ENCODE results near the gene LRRC32. TPM values are rescaled to one million over a fixed set of nuclear protein-coding genes. Genes with fewer than 3 reads are reported as not detected.
A peak's percentile ranks its signal among the peaks of the same experiment; 100 is the strongest.

LRRC32 gene
- polyA plus RNA-seq, 1 donor from 2014 or later: not detected

DNA sequence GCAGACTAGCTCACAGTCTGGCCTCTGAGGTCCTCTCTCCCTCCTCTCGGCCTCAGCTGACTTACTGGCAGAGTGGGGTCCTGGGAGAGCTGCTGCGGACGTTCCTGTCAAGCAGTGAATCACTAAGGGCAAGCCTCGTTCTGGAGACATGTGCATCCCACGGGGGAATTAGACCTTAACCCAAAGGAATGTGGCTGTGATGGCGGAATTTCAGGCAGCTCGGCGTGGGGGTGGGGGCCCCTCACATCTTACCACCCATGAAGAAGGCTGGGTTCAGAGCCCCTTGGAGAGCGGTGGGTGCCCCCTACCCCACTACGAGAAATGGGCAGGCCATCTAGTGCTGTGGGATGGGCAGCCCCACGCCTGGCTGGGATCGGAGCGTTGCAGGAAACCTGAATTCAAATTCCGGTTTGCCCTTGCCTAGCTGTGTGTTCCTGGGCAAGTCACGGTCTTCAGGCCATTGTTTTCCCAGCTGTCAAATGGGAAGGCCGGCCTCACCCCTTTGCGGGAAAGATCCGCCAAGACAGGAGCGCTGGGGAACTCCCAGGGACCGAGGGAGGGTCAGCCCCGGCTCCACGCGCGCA lies 554 bp downstream of the LRRC32 start:
- peak overlapping the region; percentile 68 for H3K4me3 ChIP-seq (ENCODE audit: low read length)
- H3K36me3 ChIP-seq (ENCODE audit: insufficient read depth, low read length): no peaks in the 10 kb centered on the region
- H3K79me2 ChIP-seq (replicated peaks; ENCODE audit: insufficient read depth, low read length): no peaks in the 10 kb centered on the region
- H3K27ac ChIP-seq (ENCODE audit: low read length): no peak overlapping the region
- TF ChIP-seq MXI1 (conservative IDR thresholded peaks at IDR 0.05; ENCODE audit: poor library complexity, severe bottlenecking) (no peak), RAD21 (conservative IDR thresholded peaks at IDR 0.05) (no peak), EP300 (conservative IDR thresholded peaks at IDR 0.05; ENCODE audit: poor library complexity, severe bottlenecking) (no peak), EZH2 (IDR thresholded peaks at IDR 0.05; ENCODE audit: borderline replicate concordance, insufficient read depth, low read length, poor library complexity, severe bottlenecking) (no peak), POLR2AphosphoS5 (IDR thresholded peaks at IDR 0.05) (no peak), REST (IDR thresholded peaks at IDR 0.05; ENCODE audit: borderline replicate concordance) (no peak)
- TF ChIP-seq, protein P1, sequence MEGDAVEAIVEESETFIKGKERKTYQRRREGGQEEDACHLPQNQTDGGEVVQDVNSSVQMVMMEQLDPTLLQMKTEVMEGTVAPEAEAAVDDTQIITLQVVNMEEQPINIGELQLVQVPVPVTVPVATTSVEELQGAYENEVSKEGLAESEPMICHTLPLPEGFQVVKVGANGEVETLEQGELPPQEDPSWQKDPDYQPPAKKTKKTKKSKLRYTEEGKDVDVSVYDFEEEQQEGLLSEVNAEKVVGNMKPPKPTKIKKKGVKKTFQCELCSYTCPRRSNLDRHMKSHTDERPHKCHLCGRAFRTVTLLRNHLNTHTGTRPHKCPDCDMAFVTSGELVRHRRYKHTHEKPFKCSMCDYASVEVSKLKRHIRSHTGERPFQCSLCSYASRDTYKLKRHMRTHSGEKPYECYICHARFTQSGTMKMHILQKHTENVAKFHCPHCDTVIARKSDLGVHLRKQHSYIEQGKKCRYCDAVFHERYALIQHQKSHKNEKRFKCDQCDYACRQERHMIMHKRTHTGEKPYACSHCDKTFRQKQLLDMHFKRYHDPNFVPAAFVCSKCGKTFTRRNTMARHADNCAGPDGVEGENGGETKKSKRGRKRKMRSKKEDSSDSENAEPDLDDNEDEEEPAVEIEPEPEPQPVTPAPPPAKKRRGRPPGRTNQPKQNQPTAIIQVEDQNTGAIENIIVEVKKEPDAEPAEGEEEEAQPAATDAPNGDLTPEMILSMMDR (IDR thresholded peaks at IDR 0.05; ENCODE audit: poor library complexity, severe bottlenecking): no peak
- H3K4me2 ChIP-seq (ENCODE audit: low read length): no peak overlapping the region
- no peaks in the 10 kb centered on the region for H3K9me2 ChIP-seq (ENCODE audit: insufficient read depth, low read length)
- H3K9ac ChIP-seq (ENCODE audit: low read length): peak overlapping the region; percentile 23
- peaks cover 25% of the 10 kb centered on the region for H3K27me3 ChIP-seq (ENCODE audit: insufficient read depth, low read depth, low read length)
- no peaks in the 10 kb centered on the region for H4K20me1 ChIP-seq (ENCODE audit: insufficient read depth)
- no peaks in the 10 kb centered on the region for H3K9me3 ChIP-seq (ENCODE audit: low read length)
- no peaks in the 10 kb centered on the region for H3F3A ChIP-seq (ENCODE audit: insufficient read depth, low read length, poor library complexity, severe bottlenecking)
- H2AFZ ChIP-seq (ENCODE audit: low read depth, low read length): no peak overlapping the region

DNA sequence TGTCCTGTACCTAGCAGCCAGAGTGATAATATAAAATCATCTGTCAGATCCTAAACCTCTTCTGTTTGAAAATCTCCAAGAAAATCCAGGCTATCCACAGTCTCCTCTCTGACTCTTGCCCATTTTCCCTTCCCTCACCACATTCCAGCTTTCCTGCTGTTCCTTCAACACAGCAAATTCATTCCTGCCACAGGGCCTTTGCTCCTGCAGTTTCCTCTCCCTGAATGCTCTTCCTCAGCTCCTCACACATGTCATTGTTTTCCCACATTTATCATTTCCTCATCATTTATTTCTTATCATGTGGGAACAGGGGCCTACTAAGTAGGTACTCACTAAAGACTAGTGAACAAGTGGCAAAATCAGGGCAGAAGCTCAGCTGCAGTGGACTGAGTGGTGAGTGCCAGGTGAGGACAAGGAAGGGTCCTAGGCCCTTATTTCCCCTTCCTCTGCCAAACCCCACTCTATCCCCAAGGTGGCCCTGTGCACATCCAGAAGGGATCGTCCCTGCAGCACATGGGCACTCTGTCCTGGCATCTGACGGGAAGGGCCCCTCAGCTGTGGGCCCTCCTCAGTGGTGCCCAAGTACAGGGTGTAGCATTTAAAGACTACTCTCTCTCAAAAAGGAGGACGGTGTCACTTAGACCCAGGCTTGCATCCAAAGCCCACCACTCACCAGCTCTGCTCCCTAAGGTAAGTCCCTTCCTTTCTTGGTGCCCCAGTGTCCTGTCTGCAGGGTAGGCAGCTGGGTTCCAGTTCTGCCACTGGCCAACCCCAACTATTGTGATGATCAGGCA lies 2.0 kb downstream of the LRRC32 start:
- no peaks in the 10 kb centered on the region for H3K36me3 ChIP-seq (ENCODE audit: insufficient read depth, low read length)
- H3K9me3 ChIP-seq (ENCODE audit: low read length): no peaks in the 10 kb centered on the region
- H3K9ac ChIP-seq (ENCODE audit: low read length): no peak overlapping the region
- no peak overlapping the region for H3K4me2 ChIP-seq (ENCODE audit: low read length)
- TF ChIP-seq TAF1 (IDR thresholded peaks at IDR 0.05; ENCODE audit: low read depth): no peak
- no peak for TF ChIP-seq RAD21 (conservative IDR thresholded peaks at IDR 0.05)
- no peak for TF ChIP-seq SMC3 (conservative IDR thresholded peaks at IDR 0.05; ENCODE audit: poor library complexity)
- TF ChIP-seq MXI1 (conservative IDR thresholded peaks at IDR 0.05; ENCODE audit: poor library complexity, severe bottlenecking): no peak
- TF ChIP-seq POLR2AphosphoS5 (IDR thresholded peaks at IDR 0.05): no peak
- no peak for TF ChIP-seq REST (IDR thresholded peaks at IDR 0.05; ENCODE audit: borderline replicate concordance)
- TF ChIP-seq EP300 (conservative IDR thresholded peaks at IDR 0.05; ENCODE audit: poor library complexity, severe bottlenecking): no peak
- TF ChIP-seq, protein P1 (IDR thresholded peaks at IDR 0.05; ENCODE audit: poor library complexity, severe bottlenecking): no peak
- no peak for TF ChIP-seq EZH2 (IDR thresholded peaks at IDR 0.05; ENCODE audit: borderline replicate concordance, insufficient read depth, low read length, poor library complexity, severe bottlenecking)
- H3K27me3 ChIP-seq (ENCODE audit: insufficient read depth, low read depth, low read length): peaks cover 25% of the 10 kb centered on the region
- H4K20me1 ChIP-seq (ENCODE audit: insufficient read depth): no peaks in the 10 kb centered on the region
- H3F3A ChIP-seq (ENCODE audit: insufficient read depth, low read length, poor library complexity, severe bottlenecking): no peaks in the 10 kb centered on the region
- no peak overlapping the region for H2AFZ ChIP-seq (ENCODE audit: low read depth, low read length)
- no peaks in the 10 kb centered on the region for H3K9me2 ChIP-seq (ENCODE audit: insufficient read depth, low read length)
- H3K4me3 ChIP-seq (ENCODE audit: low read length): no peak overlapping the region
- H3K79me2 ChIP-seq (replicated peaks; ENCODE audit: insufficient read depth, low read length): no peaks in the 10 kb centered on the region
- H3K27ac ChIP-seq (ENCODE audit: low read length): no peak overlapping the region

Measured in neural cell (in vitro differentiated cells).